Measurements from ENCODE around the gene OR2M4. TPM values are rescaled to one million over a fixed set of nuclear protein-coding genes. Genes with fewer than 3 reads are reported as not detected.
"Not testable (repeated sequence)": the region's sequence is repeated elsewhere in the genome, so short reads cannot be mapped to it uniquely, and the experiment has no call there.

Gene OR2M4
- total RNA-seq, 1 donor, result not detected

DNA sequence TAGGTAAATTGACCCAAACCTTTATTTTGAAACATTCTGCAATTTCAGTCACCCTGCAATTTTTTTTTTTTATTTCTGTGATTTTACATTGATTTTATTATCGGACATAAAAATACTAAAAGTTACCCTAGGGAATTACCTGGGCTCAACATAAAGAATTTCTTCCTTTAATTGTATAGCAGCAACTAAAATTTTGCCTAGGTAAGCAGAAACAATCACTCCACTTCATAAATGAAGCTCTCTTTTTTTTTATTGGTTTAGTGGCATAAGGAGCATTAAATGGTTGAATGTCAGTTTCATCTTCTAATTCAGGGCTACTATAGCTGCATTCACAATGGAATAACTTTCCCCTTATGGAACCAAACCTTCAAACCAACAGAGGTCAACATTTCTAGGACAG lies 15.3 kb upstream of the OR2M4 start:
- no peak overlapping the region for H3K4me3 ChIP-seq (ENCODE audit: low read depth, low read length)
- TF ChIP-seq, protein P1, sequence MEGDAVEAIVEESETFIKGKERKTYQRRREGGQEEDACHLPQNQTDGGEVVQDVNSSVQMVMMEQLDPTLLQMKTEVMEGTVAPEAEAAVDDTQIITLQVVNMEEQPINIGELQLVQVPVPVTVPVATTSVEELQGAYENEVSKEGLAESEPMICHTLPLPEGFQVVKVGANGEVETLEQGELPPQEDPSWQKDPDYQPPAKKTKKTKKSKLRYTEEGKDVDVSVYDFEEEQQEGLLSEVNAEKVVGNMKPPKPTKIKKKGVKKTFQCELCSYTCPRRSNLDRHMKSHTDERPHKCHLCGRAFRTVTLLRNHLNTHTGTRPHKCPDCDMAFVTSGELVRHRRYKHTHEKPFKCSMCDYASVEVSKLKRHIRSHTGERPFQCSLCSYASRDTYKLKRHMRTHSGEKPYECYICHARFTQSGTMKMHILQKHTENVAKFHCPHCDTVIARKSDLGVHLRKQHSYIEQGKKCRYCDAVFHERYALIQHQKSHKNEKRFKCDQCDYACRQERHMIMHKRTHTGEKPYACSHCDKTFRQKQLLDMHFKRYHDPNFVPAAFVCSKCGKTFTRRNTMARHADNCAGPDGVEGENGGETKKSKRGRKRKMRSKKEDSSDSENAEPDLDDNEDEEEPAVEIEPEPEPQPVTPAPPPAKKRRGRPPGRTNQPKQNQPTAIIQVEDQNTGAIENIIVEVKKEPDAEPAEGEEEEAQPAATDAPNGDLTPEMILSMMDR (IDR thresholded peaks at IDR 0.05; ENCODE audit: insufficient read depth, low read length), result no peak
- no peak for DNase-seq (ENCODE audit: low read depth)

DNA sequence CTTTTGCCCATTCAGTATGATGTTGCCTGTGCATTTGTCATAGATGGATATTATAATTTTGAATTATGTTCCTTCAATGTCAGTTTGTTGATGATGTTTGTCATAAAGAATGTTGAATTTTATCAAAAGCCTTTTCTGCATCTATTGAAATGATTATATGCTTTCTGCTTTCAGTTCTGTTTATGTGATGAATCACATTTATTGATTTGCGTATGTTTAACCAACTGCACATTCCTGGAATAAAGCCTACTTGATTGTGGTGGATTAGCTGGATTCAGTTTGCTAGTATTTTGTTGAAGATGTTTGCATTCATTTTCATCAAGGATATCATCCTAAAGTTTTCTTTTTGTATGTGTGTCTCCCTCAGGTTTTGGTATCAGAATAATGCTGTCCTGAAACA lies 5.7 kb upstream of the OR2M4 start:
- TF ChIP-seq, protein P1 (IDR thresholded peaks at IDR 0.05; ENCODE audit: insufficient read depth, low read length), result no peak
- no peak overlapping the region for H3K4me3 ChIP-seq (ENCODE audit: low read depth, low read length)
- DNase-seq (ENCODE audit: low read depth), result no peak

DNA sequence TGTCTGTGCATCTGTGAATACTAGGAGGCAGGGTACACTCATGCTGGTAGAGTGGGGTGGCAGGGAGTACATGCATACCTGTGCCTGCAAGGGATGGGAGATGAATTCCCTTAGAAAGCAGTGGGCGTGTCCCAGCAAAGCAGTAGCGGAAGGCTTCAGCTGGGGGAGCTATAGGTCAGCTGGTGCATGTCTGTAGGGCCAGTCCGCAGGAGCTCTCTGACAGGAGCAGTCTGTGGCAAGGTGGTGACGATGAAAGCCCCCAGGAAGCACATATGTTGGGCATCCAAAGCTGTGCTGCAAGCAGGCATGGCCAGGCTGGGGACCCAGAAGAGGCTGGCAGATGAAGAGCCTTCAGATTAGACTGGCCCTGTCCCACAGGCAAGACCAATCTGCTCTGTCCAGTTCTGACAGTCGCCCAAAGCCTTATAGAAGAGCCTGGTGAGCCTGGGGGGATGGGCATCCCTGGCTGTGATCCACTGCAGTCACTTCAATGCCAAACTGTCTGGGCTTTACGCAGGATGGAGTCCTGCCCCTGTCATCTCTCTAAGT lies 1.8 kb upstream of the OR2M4 start:
- no peak for DNase-seq (ENCODE audit: low read depth)
- no peak overlapping the region for H3K4me3 ChIP-seq (ENCODE audit: low read depth, low read length)
- TF ChIP-seq, protein P1 (IDR thresholded peaks at IDR 0.05; ENCODE audit: insufficient read depth, low read length), result no peak

DNA sequence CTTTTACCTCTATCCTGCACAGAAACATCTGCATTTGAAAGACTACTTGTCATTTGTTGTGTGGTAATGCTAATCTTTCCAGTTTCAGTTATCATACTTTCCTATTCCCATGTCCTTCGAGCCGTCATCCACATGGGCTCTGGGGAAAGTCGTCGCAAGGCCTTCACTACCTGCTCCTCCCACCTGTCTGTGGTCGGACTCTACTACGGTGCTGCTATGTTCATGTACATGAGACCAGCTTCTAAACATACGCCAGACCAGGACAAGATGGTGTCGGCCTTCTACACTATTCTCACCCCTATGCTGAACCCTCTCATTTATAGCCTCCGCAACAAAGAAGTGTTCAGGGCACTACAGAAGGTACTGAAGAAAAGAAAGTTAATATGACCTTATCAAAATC lies 8.3 kb downstream of the OR2M4 start:
- DNase-seq (ENCODE audit: low read depth), result no peak
- TF ChIP-seq, protein P1 (IDR thresholded peaks at IDR 0.05; ENCODE audit: insufficient read depth, low read length), result no peak
- H3K4me3 ChIP-seq (ENCODE audit: low read depth, low read length), result no peak overlapping the region

DNA sequence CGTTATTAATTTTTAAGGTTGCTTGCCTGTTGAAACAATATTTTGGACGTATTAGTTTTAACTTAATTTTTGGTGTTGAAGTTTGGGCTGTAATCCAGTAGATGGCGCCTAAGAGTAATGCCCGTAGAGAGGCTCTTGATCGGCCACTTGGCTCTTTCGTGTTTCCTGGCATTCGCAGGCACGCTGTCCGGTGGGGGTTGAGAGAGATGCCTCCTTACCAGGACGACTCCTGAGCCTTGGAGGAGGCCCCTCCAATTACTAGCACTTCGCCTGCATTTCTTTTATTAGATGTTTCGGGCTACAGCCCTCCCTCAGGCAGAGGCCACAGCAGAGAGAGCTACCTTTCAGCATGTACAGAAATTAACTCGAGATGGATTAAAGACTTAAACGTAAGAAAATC lies 12.0 kb downstream of the OR2M4 start:
- peak; percentile 14 for DNase-seq (ENCODE audit: low read depth)
- TF ChIP-seq, protein P1 (IDR thresholded peaks at IDR 0.05; ENCODE audit: insufficient read depth, low read length), result peak; percentile 57
- H3K4me3 ChIP-seq (ENCODE audit: low read depth, low read length), result no peak overlapping the region

DNA sequence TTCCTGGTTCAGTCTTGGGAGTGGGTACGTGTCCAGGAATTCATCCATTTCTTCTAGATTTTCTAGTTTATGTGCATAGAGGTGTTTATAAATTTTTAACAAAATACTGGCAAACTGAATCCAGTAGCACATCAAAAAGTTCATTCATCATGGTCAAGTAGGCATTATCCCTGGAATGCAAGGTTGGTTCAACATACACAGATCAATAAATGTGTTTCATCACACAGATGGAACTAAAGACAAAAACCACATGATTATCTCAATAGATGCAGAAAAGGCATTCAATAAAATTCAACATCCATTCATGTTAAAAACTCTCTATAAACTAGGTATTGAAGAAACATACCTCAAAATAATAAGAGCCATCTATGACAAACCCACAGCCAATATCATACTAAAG lies 28.1 kb downstream of the OR2M4 start:
- H3K4me3 ChIP-seq (ENCODE audit: low read depth, low read length); DNase-seq (ENCODE audit: low read depth): not testable (repeated sequence)

DNA sequence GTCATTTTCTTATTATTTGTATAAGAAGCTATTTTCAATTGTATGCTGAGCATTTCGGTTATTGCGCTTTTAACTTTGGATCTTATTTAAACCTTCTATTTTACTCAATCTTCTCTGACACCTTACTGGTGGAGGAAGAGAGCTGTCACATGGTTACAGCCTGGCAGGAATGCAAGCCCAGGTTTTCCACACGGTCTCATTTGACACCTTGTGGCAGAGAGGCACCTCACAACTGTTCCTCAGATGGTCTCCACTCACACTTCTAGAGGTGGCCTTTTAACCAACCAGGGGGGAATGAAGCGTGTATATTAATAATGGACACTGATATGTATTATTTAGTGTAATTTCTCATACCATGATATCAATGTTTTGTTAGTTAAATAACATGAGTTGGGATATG lies 37.0 kb downstream of the OR2M4 start:
- H3K4me3 ChIP-seq (ENCODE audit: low read depth, low read length), result no peak overlapping the region
- DNase-seq (ENCODE audit: low read depth), result no peak
- TF ChIP-seq, protein P1 (IDR thresholded peaks at IDR 0.05; ENCODE audit: insufficient read depth, low read length), result no peak

DNA sequence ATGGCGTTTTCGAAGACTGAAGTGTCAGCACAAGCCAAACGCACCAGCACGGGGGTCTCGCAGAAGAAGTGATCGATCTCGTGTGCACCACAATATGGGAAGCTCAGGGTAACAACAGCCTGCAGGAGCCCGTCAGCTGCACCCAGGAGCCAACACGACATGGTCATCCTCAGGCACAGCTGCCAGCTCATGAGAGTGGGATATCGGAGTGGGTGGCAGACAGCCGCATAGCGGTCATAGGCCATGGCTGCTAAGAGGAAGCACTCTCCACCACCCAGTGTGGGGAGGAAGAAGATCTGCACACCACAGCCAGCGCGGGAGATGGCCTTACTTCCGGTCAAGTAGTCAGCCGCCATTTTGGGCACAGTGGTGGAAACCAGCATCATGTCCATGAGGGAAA lies 42.0 kb downstream of the OR2M4 start:
- DNase-seq (ENCODE audit: low read depth); H3K4me3 ChIP-seq (ENCODE audit: low read depth, low read length): not testable (repeated sequence)

All from fibroblast of the aortic adventitia (primary cell).